ENCODE measurements around the gene THAP12. TPM values are rescaled to one million over a fixed set of nuclear protein-coding genes. Genes with fewer than 3 reads are reported as not detected.
"Not testable (repeated sequence)": the region's sequence is repeated elsewhere in the genome, so short reads cannot be mapped to it uniquely, and the experiment has no call there.

Gene THAP12, protein sequence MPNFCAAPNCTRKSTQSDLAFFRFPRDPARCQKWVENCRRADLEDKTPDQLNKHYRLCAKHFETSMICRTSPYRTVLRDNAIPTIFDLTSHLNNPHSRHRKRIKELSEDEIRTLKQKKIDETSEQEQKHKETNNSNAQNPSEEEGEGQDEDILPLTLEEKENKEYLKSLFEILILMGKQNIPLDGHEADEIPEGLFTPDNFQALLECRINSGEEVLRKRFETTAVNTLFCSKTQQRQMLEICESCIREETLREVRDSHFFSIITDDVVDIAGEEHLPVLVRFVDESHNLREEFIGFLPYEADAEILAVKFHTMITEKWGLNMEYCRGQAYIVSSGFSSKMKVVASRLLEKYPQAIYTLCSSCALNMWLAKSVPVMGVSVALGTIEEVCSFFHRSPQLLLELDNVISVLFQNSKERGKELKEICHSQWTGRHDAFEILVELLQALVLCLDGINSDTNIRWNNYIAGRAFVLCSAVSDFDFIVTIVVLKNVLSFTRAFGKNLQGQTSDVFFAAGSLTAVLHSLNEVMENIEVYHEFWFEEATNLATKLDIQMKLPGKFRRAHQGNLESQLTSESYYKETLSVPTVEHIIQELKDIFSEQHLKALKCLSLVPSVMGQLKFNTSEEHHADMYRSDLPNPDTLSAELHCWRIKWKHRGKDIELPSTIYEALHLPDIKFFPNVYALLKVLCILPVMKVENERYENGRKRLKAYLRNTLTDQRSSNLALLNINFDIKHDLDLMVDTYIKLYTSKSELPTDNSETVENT
- polyA plus RNA-seq (ENCODE audit: insufficient read length in 4 of 4), result 100 to 1,000 TPM in 1 of 4 donors, 10 to 100 TPM in 3; 73.9 to 107 (median 84.5) TPM

DNA sequence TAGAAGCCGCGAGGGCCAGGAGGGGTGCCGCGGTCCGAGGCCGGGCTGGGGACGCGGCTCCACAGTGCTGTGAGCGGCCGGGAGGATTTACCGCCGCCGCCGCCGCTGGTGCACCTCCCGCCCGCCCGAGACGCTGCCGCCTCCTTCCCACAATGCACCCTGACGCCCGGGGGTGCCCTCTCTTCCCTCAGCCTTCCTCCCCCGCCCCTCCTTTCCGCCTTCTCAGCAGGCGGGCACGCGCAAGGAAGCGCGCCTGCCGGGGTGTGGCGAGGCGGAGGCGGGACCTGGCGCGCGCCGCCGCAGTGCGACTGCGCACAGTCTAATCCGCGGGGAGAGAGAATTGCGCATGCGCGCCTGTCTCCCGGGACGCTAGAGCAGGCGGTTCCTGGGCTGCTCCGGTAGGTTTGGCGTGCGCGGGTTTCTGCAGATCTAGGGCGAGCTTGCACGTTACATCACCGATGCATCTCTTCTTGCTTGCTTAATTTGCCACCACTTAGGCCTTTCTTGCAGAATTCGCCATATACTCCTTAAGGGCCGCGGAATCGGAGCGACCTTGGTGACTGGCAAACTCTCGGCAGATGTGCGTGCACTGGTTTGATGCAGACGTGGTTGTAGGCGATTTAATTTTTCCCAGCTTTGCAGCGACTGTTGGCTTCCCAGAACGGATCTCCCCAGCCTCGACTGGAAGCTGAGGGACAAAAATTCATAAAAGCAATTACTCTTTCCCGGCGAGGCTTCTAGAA is at the start of gene THAP12, which contains the start of gene GVQW3:
TSS of gene THAP12 (minus strand) at position 156 of the 743 bp plus-strand sequence. CDS start 296 bp downstream, outside the sequence.
TSS of gene GVQW3 (plus strand) at position 347 of the 743 bp plus-strand sequence. CDS start 506 bp downstream, outside the sequence.
- DNase-seq (ENCODE audit: low read depth in 4 of 4, low spot score in 3 of 4), result peak; percentile 97 to 98 (median 98)

DNA sequence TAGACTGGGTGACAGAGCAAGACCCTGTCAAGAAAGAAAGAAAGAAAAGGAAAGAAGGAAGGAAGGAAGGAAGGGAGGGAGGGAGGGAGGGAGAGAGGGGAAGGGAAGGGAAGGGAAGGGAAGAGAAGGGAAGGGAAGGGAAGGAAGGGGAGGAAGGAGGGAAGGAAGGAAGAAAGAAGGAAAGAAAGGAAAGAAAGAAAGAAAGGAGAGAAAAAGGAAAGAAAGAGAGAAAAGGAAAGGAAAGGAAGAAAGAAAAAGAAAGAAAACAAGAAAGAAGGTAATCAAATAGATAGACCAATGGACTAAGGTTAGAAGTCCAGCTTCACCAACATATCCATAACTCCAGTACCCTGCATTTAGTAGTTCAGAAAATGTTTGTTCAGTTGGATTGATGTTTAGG is 45.7 kb upstream of the THAP12 start:
- no peak for DNase-seq (ENCODE audit: low read depth in 4 of 4, low spot score in 3 of 4)

DNA sequence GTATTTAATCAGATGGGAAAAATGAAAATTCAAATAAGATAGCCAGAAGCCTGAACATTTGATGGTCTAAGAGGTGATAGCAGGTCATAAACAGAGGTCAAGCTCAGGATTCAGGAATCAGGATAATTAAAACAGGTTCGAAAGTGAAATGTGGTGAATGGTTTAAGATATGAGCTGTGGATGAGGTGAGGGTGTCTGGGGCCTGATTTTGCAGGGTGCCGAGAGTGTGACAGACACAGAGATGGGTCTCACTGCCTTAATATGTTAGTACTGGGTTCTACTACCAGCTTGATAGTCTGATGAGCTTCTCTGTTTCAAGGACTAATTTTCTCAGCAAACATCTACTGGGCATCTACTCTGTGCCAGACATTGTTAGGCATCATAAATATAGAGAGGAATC is 44.0 kb upstream of the THAP12 start:
- no peak for DNase-seq (ENCODE audit: low read depth in 4 of 4, low spot score in 3 of 4)

DNA sequence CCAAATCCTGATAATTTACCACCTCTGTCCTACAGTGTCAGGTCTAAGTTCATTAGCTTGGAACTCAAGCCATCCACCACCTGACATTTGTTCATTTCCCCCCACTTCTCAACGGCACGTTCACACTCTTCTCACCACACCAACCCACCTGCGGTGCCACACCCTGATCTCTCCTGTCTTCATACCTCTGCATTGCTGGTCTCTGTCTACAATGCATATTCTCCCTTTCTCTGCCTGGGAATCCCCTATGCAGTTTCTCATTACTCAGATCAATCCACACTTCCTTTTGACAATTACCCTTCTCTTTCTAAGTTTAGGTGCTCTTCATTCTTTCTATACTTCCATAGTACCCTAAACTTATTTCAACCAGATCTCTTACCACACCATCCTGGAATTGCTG is 43.4 kb upstream of the THAP12 start:
- no peak for DNase-seq (ENCODE audit: low read depth in 4 of 4, low spot score in 3 of 4)

DNA sequence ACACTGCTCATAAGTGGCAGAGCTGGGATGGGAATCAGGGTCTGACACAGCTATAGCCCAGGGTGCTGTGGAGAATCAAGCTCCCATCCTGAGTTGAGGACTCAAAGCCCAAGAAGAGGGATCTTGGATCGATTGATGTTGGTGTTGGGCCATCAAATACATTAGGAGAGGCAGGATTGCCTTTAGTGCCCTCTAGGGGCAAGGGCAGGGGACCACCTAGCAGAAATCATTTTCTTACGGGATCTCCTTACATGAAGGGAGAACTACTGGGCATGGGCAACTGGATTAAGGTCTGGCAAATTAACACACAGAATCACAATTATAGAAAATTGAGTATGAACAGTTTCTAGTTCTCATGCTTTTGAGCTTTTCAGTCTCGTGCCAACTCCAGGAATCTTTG is 39.0 kb upstream of the THAP12 start:
- no peak for DNase-seq (ENCODE audit: low read depth in 4 of 4, low spot score in 3 of 4)

DNA sequence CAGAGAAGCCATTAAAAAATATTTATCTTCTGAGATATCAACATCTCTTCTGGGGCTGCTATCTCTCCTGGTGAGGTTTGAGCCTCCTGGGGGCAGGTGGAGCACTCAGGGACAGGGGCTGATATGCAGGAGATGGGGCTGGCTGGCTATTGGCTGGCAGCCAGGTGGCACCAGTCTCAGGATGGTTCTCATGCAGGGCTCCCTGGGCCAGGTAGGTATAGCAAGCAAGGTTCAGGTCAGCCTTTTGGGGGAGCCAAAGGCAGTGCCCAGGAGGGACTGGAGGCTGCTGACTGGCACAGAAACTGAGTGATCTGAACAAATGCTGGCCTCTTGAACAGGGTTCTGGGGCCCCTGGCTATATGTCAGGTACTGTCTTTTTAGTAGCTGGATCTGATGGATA is 34.1 kb upstream of the THAP12 start:
- DNase-seq (ENCODE audit: low read depth in 4 of 4, low spot score in 3 of 4), result no peak

DNA sequence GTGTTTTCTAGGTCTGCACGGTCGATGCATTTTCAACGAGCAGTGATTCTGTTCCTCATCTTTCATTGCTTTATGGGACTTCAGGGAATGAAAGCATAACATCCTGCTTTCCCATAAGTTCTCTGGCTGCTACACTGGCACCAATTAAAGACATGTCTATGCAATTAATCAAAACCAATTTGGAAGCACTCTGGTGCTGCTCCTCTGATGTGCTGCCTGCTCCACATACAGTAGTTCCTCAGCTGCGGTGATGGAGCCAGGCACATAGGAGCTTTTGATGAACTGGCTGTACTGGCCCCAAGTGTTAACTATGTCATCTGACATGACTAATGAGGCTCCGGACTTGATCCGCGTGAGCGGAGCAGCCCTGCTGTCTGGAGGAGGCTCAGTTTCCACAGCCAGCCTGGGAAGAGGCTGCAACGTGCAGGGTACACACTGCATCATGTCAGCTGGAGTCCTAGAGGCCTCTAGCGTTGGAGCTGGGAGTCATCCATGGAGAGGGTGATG is 30.0 kb upstream of the THAP12 start:
- peak; percentile 22 to 53 (median 44) for DNase-seq (ENCODE audit: low read depth in 4 of 4, low spot score in 3 of 4)

DNA sequence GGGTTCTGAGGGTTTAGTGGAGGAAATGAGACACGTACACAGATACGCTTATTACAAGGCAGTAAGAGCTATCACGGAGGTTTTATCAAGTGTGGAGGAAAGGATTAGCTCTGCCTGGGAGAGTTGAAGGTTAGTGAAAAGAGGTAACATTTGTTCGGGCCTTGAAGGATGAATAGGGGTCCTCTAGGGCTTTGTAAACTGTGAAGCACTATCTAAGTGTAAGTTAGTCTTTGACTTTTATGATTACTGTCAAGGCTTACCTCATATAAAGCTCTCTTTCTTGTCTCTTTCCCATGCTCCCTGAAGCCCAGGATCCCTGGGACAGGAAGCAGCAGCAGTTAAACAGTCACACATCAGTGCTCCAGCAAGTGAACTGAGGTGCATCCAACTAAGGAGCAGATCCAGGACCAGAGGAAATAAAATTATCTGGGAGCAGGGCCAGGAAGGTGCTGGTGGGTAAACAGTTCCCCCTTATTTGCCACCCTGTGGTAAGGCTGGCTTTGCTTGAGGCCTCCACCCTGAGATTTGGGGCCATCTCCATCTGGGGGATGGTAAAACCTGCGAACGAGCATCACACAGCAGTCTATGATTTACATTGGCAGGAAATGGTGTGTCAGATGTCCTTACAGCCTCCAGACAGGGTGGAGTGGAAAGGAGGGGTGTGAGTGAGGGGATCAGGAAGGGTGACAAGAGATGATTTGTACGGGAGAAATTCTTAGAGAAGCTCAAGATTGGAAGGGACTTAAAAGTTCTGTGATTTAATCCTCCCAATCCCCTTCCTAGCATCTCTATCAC is 27.4 kb upstream of the THAP12 start:
- DNase-seq (ENCODE audit: low read depth in 4 of 4, low spot score in 3 of 4), result peak in 1 of 4 donors; percentile 55

DNA sequence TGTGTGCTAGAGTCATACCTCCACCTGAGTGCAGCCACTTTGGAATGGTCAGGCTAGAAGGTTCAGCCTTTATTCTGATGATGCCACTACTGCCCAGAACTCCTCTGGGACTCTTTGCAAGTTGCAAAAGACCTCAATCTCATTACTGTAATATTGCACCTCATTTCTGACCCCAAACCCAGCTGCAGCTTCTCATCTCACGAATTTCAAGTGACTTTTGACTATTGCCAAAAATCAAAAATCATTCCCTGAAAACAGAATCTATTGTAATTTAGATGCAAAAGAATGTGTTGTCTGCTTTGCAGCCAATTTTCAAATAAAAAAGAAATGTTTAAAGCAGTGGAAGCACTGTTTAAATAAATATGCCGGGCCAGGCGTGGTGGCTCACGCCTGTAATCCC is 25.4 kb upstream of the THAP12 start:
- no peak for DNase-seq (ENCODE audit: low read depth in 4 of 4, low spot score in 3 of 4)

DNA sequence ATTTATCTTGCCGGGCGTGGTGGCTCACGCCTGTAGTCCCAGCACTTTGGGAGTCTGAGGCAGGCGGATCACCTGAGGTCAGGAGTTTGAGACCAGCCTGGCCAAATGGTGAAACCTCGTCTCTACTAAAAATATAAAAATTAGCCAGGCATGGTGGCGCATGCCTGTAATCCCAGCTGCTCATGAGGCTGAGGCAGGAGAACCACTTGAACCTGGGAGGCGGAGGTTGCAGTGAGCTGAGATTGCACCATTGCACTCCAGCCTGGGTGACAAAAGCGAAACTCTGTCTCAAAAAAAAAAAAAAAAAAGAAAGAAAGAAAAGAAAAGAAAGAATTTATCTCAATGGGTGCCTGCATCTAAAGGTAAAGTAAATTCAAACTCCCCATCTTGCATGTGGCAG is 20.6 kb upstream of the THAP12 start:
- DNase-seq (ENCODE audit: low read depth in 4 of 4, low spot score in 3 of 4), result not testable (repeated sequence)

DNA sequence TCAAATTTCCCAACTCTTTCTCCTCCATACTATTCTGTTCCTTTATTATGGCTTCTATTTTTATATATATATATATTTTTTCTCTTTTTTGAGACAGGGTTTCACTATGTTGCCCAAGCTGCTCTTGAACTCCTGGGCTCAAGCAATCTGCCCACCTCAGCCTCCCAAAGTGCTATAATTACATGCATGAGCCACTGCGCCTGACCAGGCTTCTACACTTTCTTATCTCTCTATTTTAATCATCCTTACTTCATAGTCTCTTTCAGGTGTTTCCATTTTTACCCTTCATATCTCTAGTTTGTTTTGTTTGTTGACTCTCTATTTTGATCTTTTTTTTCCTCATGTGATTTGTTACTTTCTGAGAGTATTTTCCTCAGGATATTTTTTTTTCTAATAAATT is 20.0 kb upstream of the THAP12 start:
- no peak for DNase-seq (ENCODE audit: low read depth in 4 of 4, low spot score in 3 of 4)

DNA sequence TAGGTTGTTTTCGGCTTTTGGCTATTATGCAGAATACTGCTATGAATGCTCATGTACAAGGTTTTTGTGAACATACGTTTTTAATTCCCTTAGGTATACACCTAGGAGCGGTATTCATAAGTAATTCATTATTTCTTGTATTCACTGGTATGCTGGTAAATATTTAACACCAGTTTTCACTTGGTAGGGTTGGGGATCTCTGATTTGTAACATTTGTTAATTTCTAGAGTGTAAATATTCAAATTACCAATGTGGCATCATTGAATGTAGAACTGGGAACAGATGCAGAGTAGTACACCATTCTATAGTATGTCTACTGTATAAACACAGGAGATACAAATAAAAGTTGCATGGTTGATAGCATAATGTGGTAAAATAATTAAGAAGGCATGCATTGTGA is 16.5 kb upstream of the THAP12 start:
- DNase-seq (ENCODE audit: low read depth in 4 of 4, low spot score in 3 of 4), result no peak

DNA sequence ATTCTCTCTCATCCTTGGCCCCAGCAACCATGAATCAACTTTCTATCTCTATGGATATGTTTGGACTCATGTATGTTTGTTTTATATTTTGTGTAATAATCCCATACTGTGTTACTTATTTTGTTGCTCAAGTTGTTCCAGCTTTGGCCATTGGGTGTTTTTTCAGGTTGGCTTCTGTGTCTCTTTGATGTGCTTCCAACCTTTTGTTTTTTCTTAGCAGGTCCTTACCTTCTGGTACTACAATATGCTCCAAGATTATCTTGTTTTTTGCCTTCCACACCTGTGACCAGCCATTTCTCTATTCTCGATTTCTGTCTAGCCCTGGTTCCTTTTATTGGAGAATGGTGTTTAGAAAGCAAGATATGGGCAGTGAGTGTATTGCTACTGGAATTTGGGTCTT is 14.4 kb upstream of the THAP12 start:
- DNase-seq (ENCODE audit: low read depth in 4 of 4, low spot score in 3 of 4), result no peak

DNA sequence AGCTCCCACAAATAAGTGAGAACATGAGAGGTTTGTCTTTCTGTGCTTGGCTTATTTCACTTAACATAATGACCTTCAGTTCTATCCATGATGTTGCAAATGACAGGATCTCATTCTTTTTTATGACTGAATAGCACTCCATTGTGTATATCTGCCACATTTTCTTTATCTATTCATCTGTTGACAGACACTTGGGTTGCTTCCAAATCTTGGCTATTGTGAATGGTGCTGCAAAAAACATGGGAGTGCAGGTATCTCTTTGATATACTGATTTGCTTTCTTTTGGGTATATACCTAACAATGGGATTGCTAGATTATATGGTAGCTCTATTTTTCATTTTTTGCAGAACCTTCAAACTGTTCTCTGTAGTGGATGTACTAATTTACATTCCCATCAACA is 13.5 kb upstream of the THAP12 start:
- DNase-seq (ENCODE audit: low read depth in 4 of 4, low spot score in 3 of 4), result no peak

DNA sequence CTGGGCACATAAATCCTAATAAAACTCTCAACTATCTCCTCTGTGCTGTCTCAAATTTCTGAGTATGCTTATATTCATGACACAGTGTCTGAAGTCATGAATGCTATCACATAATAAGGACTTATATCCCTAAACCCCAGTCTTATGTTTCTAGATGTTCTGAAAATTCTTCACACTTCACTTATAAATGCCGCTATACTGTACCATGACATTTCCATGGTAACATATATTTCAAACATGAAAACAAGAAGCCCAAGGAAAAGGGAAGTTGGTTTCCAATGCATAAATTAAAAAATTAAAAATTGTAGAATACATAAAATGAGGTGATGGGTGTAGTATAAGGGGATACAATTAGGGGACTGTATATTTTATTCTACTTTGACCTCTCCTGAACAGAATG is 11.9 kb upstream of the THAP12 start:
- DNase-seq (ENCODE audit: low read depth in 4 of 4, low spot score in 3 of 4), result no peak

DNA sequence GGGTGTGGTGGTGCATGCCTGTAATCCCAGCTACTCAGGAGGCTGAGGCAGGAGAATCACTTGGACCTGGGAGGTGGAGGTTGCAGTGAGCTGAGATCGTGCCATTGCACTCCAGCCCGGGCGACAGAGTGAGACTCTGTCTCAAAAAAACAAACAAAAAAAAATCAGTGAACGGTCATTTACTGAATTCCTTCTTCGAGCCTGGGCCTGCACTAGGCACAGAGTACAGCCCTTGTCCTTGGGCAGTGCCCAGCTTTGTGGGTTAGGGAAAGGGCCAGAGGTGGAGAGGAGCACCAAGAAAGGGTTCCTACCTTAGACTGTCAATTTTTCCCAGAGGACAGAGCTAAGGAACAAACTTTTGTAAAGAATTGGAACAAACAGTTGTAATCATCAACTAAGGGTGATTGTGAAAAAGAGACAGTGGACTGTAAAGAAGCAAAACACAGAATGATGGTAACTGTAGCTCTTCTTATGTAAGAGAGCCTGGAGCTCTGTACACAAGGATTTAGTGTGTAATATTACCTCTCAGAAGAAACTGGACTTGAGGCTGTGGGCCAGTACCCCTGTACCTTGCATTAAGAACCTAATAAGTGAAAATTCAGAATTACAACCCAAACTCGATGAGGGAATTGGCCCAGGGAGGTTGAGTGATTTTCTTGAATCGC is 11.0 kb upstream of the THAP12 start:
- no peak for DNase-seq (ENCODE audit: low read depth in 4 of 4, low spot score in 3 of 4)

DNA sequence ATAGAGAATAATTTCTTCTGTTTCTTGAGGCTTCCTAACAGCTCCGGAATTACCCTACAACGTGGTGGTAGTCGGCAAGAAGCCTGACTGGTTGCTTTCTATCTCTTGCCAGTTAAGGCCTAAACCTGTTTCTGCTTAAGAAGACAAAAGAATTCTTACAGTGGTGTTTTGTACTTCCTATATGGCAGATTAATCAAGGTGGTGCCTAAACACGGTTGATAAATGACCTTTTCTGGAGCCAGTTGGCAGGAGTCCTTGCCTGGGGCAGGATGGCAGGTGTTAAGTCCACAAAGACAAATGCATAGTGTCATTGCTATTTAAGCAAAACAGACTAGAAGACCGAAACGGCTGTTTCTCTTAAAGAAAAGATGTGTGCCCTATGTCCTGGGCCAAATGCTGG is 10.1 kb upstream of the THAP12 start:
- DNase-seq (ENCODE audit: low read depth in 4 of 4, low spot score in 3 of 4), result no peak

DNA sequence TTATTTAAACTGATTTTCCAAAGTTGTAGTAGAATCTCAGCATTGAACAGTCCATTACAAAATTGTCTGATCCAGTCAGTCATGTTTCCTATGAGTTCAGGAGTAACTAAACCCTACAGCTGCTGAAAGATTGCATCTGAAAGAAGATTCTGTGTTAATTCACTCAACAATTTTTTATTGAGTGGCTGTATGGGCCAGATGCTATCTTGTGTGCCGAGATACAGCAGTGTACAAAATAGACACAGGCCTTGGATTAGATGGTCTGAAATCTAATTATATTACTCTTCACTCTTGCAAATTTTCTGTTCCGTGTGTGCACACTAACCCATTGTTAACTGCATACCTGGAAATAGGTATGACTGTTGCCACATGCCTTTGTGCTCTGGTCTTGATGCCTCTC is 7.5 kb upstream of the THAP12 start:
- no peak for DNase-seq (ENCODE audit: low read depth in 4 of 4, low spot score in 3 of 4)

DNA sequence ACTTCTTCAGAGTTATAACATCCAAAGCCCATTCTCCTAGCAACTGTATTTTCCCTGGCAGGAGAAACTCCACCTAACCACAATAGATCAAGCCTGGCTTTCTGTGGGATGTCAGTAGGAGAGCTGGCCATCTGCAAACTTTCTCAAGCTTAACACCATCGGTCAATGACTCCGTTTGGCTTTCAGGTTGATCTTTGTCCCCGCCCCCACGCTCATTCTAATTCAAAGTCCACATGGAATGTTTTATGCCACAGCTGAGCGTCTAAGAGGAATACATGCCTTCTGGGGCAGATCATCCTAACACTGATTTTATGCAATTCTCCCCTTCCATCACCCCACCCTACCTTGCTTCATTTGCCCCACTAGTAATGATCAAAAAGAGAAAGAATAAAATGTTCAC is 5.0 kb upstream of the THAP12 start:
- DNase-seq (ENCODE audit: low read depth in 4 of 4, low spot score in 3 of 4), result no peak

DNA sequence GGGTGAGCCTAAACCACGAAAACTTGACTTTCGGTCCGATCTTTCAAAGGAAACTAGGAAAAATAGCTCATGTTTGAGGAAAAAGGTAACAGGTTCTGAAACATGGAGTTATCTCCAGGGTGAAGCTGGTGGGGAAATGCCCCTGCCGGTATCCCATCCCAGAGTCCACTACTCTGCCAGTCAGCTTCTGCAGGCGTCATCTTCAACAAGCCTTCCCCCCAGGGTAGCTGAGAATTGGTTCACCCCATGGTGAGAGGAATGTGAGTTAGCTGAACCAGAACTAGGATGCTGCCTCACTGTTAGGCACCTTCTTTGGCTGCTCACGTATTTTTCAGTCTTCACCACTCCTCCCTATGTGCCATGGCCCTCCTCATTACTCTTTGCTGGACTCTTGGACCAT is 1.3 kb upstream of the THAP12 start:
- DNase-seq (ENCODE audit: low read depth in 4 of 4, low spot score in 3 of 4), result no peak

Data from left renal pelvis (tissue), 4 donors.